ENCODE measurements around the gene OR6S1.

- TF ChIP-seq CTCF (IDR thresholded peaks at IDR 0.05; ENCODE audit: low read depth, low read length, poor library complexity, severe bottlenecking) (no peak), EZH2phosphoT487 (IDR thresholded peaks at IDR 0.05; ENCODE audit: borderline replicate concordance, low read length) (no peak)
These were observed 24.1 kb downstream of the OR6S1 start for GRCh38 chr14:20617138-20618003.

All from DOHH2 (cell line).